GM18951 (cell line): ENCODE results near the gene AKNA.
"Not testable (repeated sequence)": the region's sequence is repeated elsewhere in the genome, so short reads cannot be mapped to it uniquely, and the experiment has no call there.

ENCODE experiments used
- POLR2A ChIP-seq: IDR thresholded peaks from 4 replicates; pipeline ENCODE4 v1.6.1; 2011; ENCODE audit warnings: mild to moderate bottlenecking; ENCODE audit not compliant: insufficient read length, insufficient read depth; ENCODE audit errors: extremely low read depth
- in situ Hi-C: fragments of 300-500 bp; cut with MboI; formaldehyde crosslinking; loops from one replicate; pipeline ENCODE4 v1.12.0; 2022; ENCODE audit warnings: low sequenced_read_pairs, mixed read lengths, inconsistent platforms; ENCODE audit not compliant: unreplicated experiment

Gene AKNA

GRCh38 chr9:114336699-114337395 is 50.9 kb downstream of the AKNA start:
- TF ChIP-seq POLR2A: no peak
- in situ Hi-C loops: no loop called here

GRCh38 chr9:114336157-114336556 is 51.6 kb downstream of the AKNA start:
- TF ChIP-seq POLR2A: no peak
- in situ Hi-C loops: no loop called here

- in situ Hi-C loops: no loop called here
- TF ChIP-seq POLR2A: no peak
Observed at GRCh38 chr9:114335745-114336144, 52.0 kb downstream of the AKNA start.

- in situ Hi-C loops: no loop called here
- TF ChIP-seq POLR2A: no peak
Observed at GRCh38 chr9:114334490-114334889, 53.3 kb downstream of the AKNA start.

GRCh38 chr9:114333718-114334117 is 54.1 kb downstream of the AKNA start:
- in situ Hi-C loops: not testable (repeated sequence)

GRCh38 chr9:114332474-114333040 is 55.2 kb downstream of the AKNA start:
- in situ Hi-C loops: not testable (repeated sequence)

- in situ Hi-C loops: not testable (repeated sequence)
Observed at GRCh38 chr9:114331229-114332195, 56.3 kb downstream of the AKNA start.

- in situ Hi-C loops: no loop called here
- no peak for TF ChIP-seq POLR2A
Observed at GRCh38 chr9:114330636-114331035, 57.1 kb downstream of the AKNA start.

- in situ Hi-C loops: not testable (repeated sequence)
Observed at GRCh38 chr9:114329625-114330022, 58.2 kb downstream of the AKNA start, which contains the start of gene ORM2. Gene ORM2, plus strand, starts transcription at chr9:114329869. Its CDS starts 36 bp downstream, at chr9:114329905.

- in situ Hi-C loops: not testable (repeated sequence)
Observed at GRCh38 chr9:114328937-114329624, 58.7 kb downstream of the AKNA start.

- in situ Hi-C loops: not testable (repeated sequence)
Observed at GRCh38 chr9:114328357-114328820, 59.4 kb downstream of the AKNA start.

- in situ Hi-C loops: no loop called here
- no peak for TF ChIP-seq POLR2A
Observed at GRCh38 chr9:114327749-114328148, 60.0 kb downstream of the AKNA start.

GRCh38 chr9:114325684-114326254 is 62.0 kb downstream of the AKNA start:
- in situ Hi-C loops: not testable (repeated sequence)

- in situ Hi-C loops: not testable (repeated sequence)
Observed at GRCh38 chr9:114324965-114325364, 62.8 kb downstream of the AKNA start.
